WTC11 (cell line): ENCODE results near the gene PTPRN2. TPM values are rescaled to one million over a fixed set of nuclear protein-coding genes. Genes with fewer than 3 reads are reported as not detected.

ENCODE experiments used
- ATAC-seq: fragments of 200-7000 bp; cut with Tn5 transposase; 2 replicates; pipeline ENCODE4 v1.10.0; 2021; ENCODE audit warnings: mild to moderate bottlenecking, moderate library complexity
- CTCF ChIA-PET: fragments of 300-600 bp; sonication (Branson Sonifier 250); formaldehyde crosslinking; loops from one replicate; lab custom pipeline; 2021; ENCODE audit warnings: antibody characterized with exemption; lab: Charles Lee
- POLR2A ChIA-PET: fragments of 350-600 bp; sonication (Branson Sonifier 250); formaldehyde crosslinking; loops from one replicate; lab custom pipeline; 2021; ENCODE audit warnings: antibody characterized with exemption; lab: Charles Lee
- DNase-seq: peaks from one replicate; pipeline ENCODE4 v3.0.0; 2021; ENCODE audit warnings: low spot score
- H3K27ac Mint-ChIP-seq: 2 replicates; pipeline ENCODE4 v1.8.0; 2021; ENCODE audit warnings: mixed read lengths
- H3K27me3 Mint-ChIP-seq: 2 replicates; pipeline ENCODE4 v1.8.0; 2021; ENCODE audit warnings: low read depth, mild to moderate bottlenecking, moderate library complexity, mixed read lengths
- H3K36me3 Mint-ChIP-seq: 2 replicates; pipeline ENCODE4 v1.8.0; 2021; ENCODE audit warnings: mixed read lengths
- H3K4me1 Mint-ChIP-seq: 2 replicates; pipeline ENCODE4 v1.8.0; 2022; ENCODE audit warnings: mixed read lengths
- H3K4me3 Mint-ChIP-seq: 2 replicates; pipeline ENCODE4 v1.8.0; 2021; ENCODE audit warnings: mild to moderate bottlenecking, moderate library complexity, mixed read lengths
- H3K9me3 Mint-ChIP-seq: 2 replicates; pipeline ENCODE4 v1.8.0; 2021; ENCODE audit warnings: mixed read lengths
- AR ChIP-seq: fragments of 250-450 bp; sonication (Bioruptor Pico); IDR thresholded peaks from 2 replicates; pipeline ENCODE4 v1.9.0; 2021; ENCODE audit warnings: mild to moderate bottlenecking
- ESRRA ChIP-seq: sonication (generic); formaldehyde crosslinking; IDR thresholded peaks from 2 replicates; pipeline ENCODE4 v1.8.1; 2022; ENCODE audit warnings: mild to moderate bottlenecking, missing genetic modification reagents, borderline replicate concordance
- FOXJ3 ChIP-seq: sonication (generic); formaldehyde crosslinking; IDR thresholded peaks from 2 replicates; pipeline ENCODE4 v1.9.0; 2021; ENCODE audit warnings: missing genetic modification reagents, mild to moderate bottlenecking, borderline replicate concordance
- FOXK1 ChIP-seq: sonication (generic); formaldehyde crosslinking; IDR thresholded peaks from 2 replicates; pipeline ENCODE4 v1.8.0; 2022; ENCODE audit warnings: mild to moderate bottlenecking, moderate library complexity, missing genetic modification reagents
- GABPB1 ChIP-seq: sonication (generic); formaldehyde crosslinking; IDR thresholded peaks from 2 replicates; pipeline ENCODE4 v1.8.1; 2023; ENCODE audit warnings: mild to moderate bottlenecking, missing genetic modification reagents
- IRF2 ChIP-seq: sonication (generic); formaldehyde crosslinking; IDR thresholded peaks from 2 replicates; pipeline ENCODE4 v1.8.0; 2022; ENCODE audit warnings: low read depth, missing genetic modification reagents, borderline replicate concordance
- JAZF1 ChIP-seq: fragments of 250-450 bp; sonication (Bioruptor Pico); IDR thresholded peaks from 2 replicates; pipeline ENCODE4 v1.9.0; 2021; ENCODE audit warnings: moderate library complexity, mild to moderate bottlenecking, inconsistent platforms
- JUN ChIP-seq: sonication (generic); formaldehyde crosslinking; IDR thresholded peaks from 2 replicates; pipeline ENCODE4 v1.8.0; 2023; ENCODE audit warnings: mild to moderate bottlenecking, missing genetic modification reagents
- MYBL2 ChIP-seq: sonication (generic); formaldehyde crosslinking; IDR thresholded peaks from 2 replicates; pipeline ENCODE4 v1.8.1; 2023; ENCODE audit warnings: mild to moderate bottlenecking, moderate library complexity, missing genetic modification reagents
- NFATC4 ChIP-seq: fragments of 250-450 bp; sonication (Bioruptor Pico); IDR thresholded peaks from 2 replicates; pipeline ENCODE4 v1.9.0; 2021; ENCODE audit warnings: mild to moderate bottlenecking
- NFE2L1 ChIP-seq: sonication (generic); formaldehyde crosslinking; IDR thresholded peaks from 2 replicates; pipeline ENCODE4 v1.8.1; 2023; ENCODE audit warnings: missing genetic modification reagents
- PRRX2 ChIP-seq: fragments of 250-450 bp; sonication (Bioruptor Pico); IDR thresholded peaks from 2 replicates; pipeline ENCODE4 v1.8.0; 2021; ENCODE audit warnings: mild to moderate bottlenecking
- TP53 ChIP-seq: sonication (generic); formaldehyde crosslinking; IDR thresholded peaks from 2 replicates; pipeline ENCODE4 v1.8.1; 2023; ENCODE audit warnings: mild to moderate bottlenecking, missing genetic modification reagents
- USF1 ChIP-seq: sonication (generic); formaldehyde crosslinking; IDR thresholded peaks from 2 replicates; pipeline ENCODE4 v1.8.0; 2022; ENCODE audit warnings: mild to moderate bottlenecking, missing genetic modification reagents
- ZNF138 ChIP-seq: sonication (generic); formaldehyde crosslinking; conservative IDR thresholded peaks from 2 replicates; pipeline ENCODE4 v1.8.1; 2022; ENCODE audit warnings: mild to moderate bottlenecking, moderate library complexity, missing genetic modification reagents
- ZNF317 ChIP-seq: sonication (generic); formaldehyde crosslinking; IDR thresholded peaks from 2 replicates; pipeline ENCODE4 v1.8.1; 2023; ENCODE audit warnings: low read depth, mild to moderate bottlenecking, moderate library complexity, missing genetic modification reagents, borderline replicate concordance
- ZNF396 ChIP-seq: fragments of 250-450 bp; sonication (Bioruptor Pico); IDR thresholded peaks from 2 replicates; pipeline ENCODE4 v1.8.0; 2021; ENCODE audit warnings: mild to moderate bottlenecking, moderate library complexity, borderline replicate concordance
- total RNA-seq: library from RNA; stranded (reverse); gene quantifications from 3 replicates; pipeline ENCODE4 v1.2.3, GENCODE V29; 2021
- TF ChIP-seq, protein P1 (sequence below): sonication (generic); formaldehyde crosslinking; IDR thresholded peaks from 2 replicates; pipeline ENCODE4 v1.8.1; 2023; ENCODE audit warnings: mild to moderate bottlenecking, missing genetic modification reagents
- TF ChIP-seq, protein P2 (sequence below): fragments of 250-450 bp; sonication (Bioruptor Pico); IDR thresholded peaks from 2 replicates; pipeline ENCODE4 v1.9.0; 2021; ENCODE audit warnings: mild to moderate bottlenecking
- TF ChIP-seq, protein P3 (sequence below): fragments of 250-450 bp; sonication (Bioruptor Pico); IDR thresholded peaks from 2 replicates; pipeline ENCODE4 v1.8.0; 2021; ENCODE audit warnings: mild to moderate bottlenecking
- TF ChIP-seq, protein P4 (sequence below): sonication (generic); formaldehyde crosslinking; IDR thresholded peaks from 2 replicates; pipeline ENCODE4 v1.8.0; 2022; ENCODE audit warnings: mild to moderate bottlenecking, missing genetic modification reagents
- TF ChIP-seq, protein P5 (sequence below): sonication (generic); formaldehyde crosslinking; conservative IDR thresholded peaks from 2 replicates; pipeline ENCODE4 v1.8.1; 2023; ENCODE audit warnings: mild to moderate bottlenecking, low read depth, missing genetic modification reagents, moderate library complexity
- TF ChIP-seq, protein P6 (sequence below): sonication (generic); formaldehyde crosslinking; IDR thresholded peaks from 2 replicates; pipeline ENCODE4 v1.8.0; 2023; ENCODE audit warnings: missing genetic modification reagents
- TF ChIP-seq, protein P7 (sequence below): fragments of 200-600 bp; IDR thresholded peaks from 2 replicates; pipeline ENCODE4 v1.8.0; 2022; ENCODE audit warnings: antibody characterized with exemption

PTPRN2 gene
- total RNA-seq, 1 experiment from 2014 or later = 4.7 TPM

GRCh38 chr7:157643525-157643970 lies 944.1 kb downstream of the PTPRN2 start:
- ATAC-seq (no peak), DNase-seq (no peak)
- peaks cover 45% of the 10 kb centered on the region for H3K9me3 Mint-ChIP-seq
- H3K27ac Mint-ChIP-seq = no peak overlapping the region
- no peak overlapping the region for H3K4me3 Mint-ChIP-seq
- H3K36me3 Mint-ChIP-seq = peaks cover 37% of the 10 kb centered on the region
- H3K4me1 Mint-ChIP-seq = no peaks in the 10 kb centered on the region
- peaks cover 6% of the 10 kb centered on the region for H3K27me3 Mint-ChIP-seq
- POLR2A ChIA-PET = no interaction called here
- no peak for TF ChIP-seq JUN (CRISPR knock-in tag)
- TF ChIP-seq, protein P1, sequence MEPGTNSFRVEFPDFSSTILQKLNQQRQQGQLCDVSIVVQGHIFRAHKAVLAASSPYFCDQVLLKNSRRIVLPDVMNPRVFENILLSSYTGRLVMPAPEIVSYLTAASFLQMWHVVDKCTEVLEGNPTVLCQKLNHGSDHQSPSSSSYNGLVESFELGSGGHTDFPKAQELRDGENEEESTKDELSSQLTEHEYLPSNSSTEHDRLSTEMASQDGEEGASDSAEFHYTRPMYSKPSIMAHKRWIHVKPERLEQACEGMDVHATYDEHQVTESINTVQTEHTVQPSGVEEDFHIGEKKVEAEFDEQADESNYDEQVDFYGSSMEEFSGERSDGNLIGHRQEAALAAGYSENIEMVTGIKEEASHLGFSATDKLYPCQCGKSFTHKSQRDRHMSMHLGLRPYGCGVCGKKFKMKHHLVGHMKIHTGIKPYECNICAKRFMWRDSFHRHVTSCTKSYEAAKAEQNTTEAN (CRISPR knock-in tag) = no peak
- TF ChIP-seq MYBL2 = no peak
- no peak for TF ChIP-seq JAZF1 (CRISPR knock-in tag)
- no peak for TF ChIP-seq IRF2 (CRISPR knock-in tag)
- TF ChIP-seq FOXJ3 (CRISPR knock-in tag) = no peak
- no peak for TF ChIP-seq NFATC4 (CRISPR knock-in tag)
- TF ChIP-seq GABPB1 (CRISPR knock-in tag) = no peak
- TF ChIP-seq, protein P2, sequence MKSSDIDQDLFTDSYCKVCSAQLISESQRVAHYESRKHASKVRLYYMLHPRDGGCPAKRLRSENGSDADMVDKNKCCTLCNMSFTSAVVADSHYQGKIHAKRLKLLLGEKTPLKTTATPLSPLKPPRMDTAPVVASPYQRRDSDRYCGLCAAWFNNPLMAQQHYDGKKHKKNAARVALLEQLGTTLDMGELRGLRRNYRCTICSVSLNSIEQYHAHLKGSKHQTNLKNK = no peak
- no peak for TF ChIP-seq PRRX2 (CRISPR knock-in tag)
- TF ChIP-seq, protein P3, sequence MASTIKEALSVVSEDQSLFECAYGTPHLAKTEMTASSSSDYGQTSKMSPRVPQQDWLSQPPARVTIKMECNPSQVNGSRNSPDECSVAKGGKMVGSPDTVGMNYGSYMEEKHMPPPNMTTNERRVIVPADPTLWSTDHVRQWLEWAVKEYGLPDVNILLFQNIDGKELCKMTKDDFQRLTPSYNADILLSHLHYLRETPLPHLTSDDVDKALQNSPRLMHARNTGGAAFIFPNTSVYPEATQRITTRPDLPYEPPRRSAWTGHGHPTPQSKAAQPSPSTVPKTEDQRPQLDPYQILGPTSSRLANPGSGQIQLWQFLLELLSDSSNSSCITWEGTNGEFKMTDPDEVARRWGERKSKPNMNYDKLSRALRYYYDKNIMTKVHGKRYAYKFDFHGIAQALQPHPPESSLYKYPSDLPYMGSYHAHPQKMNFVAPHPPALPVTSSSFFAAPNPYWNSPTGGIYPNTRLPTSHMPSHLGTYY = no peak
- TF ChIP-seq, protein P4, sequence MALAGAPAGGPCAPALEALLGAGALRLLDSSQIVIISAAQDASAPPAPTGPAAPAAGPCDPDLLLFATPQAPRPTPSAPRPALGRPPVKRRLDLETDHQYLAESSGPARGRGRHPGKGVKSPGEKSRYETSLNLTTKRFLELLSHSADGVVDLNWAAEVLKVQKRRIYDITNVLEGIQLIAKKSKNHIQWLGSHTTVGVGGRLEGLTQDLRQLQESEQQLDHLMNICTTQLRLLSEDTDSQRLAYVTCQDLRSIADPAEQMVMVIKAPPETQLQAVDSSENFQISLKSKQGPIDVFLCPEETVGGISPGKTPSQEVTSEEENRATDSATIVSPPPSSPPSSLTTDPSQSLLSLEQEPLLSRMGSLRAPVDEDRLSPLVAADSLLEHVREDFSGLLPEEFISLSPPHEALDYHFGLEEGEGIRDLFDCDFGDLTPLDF (CRISPR knock-in tag) = no peak
- TF ChIP-seq, protein P5, sequence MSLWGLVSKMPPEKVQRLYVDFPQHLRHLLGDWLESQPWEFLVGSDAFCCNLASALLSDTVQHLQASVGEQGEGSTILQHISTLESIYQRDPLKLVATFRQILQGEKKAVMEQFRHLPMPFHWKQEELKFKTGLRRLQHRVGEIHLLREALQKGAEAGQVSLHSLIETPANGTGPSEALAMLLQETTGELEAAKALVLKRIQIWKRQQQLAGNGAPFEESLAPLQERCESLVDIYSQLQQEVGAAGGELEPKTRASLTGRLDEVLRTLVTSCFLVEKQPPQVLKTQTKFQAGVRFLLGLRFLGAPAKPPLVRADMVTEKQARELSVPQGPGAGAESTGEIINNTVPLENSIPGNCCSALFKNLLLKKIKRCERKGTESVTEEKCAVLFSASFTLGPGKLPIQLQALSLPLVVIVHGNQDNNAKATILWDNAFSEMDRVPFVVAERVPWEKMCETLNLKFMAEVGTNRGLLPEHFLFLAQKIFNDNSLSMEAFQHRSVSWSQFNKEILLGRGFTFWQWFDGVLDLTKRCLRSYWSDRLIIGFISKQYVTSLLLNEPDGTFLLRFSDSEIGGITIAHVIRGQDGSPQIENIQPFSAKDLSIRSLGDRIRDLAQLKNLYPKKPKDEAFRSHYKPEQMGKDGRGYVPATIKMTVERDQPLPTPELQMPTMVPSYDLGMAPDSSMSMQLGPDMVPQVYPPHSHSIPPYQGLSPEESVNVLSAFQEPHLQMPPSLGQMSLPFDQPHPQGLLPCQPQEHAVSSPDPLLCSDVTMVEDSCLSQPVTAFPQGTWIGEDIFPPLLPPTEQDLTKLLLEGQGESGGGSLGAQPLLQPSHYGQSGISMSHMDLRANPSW (CRISPR knock-in tag) = no peak
- CTCF ChIA-PET = no interaction called here

- ATAC-seq (no peak), DNase-seq (no peak)
- ChIA-PET POLR2A (no interaction called here), CTCF (no interaction called here)
- H3K9me3 Mint-ChIP-seq = peaks cover 54% of the 10 kb centered on the region
- no peak overlapping the region for H3K4me3 Mint-ChIP-seq
- peaks cover 37% of the 10 kb centered on the region for H3K36me3 Mint-ChIP-seq
- peaks cover 9% of the 10 kb centered on the region for H3K27me3 Mint-ChIP-seq
- H3K4me1 Mint-ChIP-seq = no peaks in the 10 kb centered on the region
- H3K27ac Mint-ChIP-seq = no peak overlapping the region
- no peak for TF ChIP-seq NFE2L1 (CRISPR knock-in tag)
- no peak for TF ChIP-seq FOXK1 (CRISPR knock-in tag)
- no peak for TF ChIP-seq ESRRA (CRISPR knock-in tag)
- TF ChIP-seq TP53 = no peak
- no peak for TF ChIP-seq AR
- TF ChIP-seq, protein P6, sequence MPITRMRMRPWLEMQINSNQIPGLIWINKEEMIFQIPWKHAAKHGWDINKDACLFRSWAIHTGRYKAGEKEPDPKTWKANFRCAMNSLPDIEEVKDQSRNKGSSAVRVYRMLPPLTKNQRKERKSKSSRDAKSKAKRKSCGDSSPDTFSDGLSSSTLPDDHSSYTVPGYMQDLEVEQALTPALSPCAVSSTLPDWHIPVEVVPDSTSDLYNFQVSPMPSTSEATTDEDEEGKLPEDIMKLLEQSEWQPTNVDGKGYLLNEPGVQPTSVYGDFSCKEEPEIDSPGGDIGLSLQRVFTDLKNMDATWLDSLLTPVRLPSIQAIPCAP (CRISPR knock-in tag) = no peak
- TF ChIP-seq ZNF317 (CRISPR knock-in tag) = no peak
- no peak for TF ChIP-seq ZNF396 (CRISPR knock-in tag)
- TF ChIP-seq ZNF138 (CRISPR knock-in tag) = no peak
- TF ChIP-seq, protein P7, sequence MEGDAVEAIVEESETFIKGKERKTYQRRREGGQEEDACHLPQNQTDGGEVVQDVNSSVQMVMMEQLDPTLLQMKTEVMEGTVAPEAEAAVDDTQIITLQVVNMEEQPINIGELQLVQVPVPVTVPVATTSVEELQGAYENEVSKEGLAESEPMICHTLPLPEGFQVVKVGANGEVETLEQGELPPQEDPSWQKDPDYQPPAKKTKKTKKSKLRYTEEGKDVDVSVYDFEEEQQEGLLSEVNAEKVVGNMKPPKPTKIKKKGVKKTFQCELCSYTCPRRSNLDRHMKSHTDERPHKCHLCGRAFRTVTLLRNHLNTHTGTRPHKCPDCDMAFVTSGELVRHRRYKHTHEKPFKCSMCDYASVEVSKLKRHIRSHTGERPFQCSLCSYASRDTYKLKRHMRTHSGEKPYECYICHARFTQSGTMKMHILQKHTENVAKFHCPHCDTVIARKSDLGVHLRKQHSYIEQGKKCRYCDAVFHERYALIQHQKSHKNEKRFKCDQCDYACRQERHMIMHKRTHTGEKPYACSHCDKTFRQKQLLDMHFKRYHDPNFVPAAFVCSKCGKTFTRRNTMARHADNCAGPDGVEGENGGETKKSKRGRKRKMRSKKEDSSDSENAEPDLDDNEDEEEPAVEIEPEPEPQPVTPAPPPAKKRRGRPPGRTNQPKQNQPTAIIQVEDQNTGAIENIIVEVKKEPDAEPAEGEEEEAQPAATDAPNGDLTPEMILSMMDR = no peak
- TF ChIP-seq USF1 (CRISPR knock-in tag) = no peak
Measured at GRCh38 chr7:157641866-157642265, 945.8 kb downstream of the PTPRN2 start.
